ENCODE measurements around the gene YWHAQ.

- TF ChIP-seq CTCF (IDR thresholded peaks at IDR 0.05) (no peak), POLR2A (IDR thresholded peaks at IDR 0.05) (no peak)
These were observed 91.3 kb downstream of the YWHAQ start for GRCh38 chr2:9539531-9539930.

All from esophagus squamous epithelium (tissue), 4 donors.